Transverse colon (tissue), 3 donors: ENCODE results near the gene GLIS1.

ENCODE experiments used
- POLR2A ChIP-seq: fragments of 450-650 bp; IDR thresholded peaks from one replicate; pipeline ENCODE4 v1.6.1; 2016; ENCODE audit warnings: antibody characterized with exemption, mild to moderate bottlenecking, moderate library complexity
- TF ChIP-seq, protein P1 (sequence below), 5 experiments: fragments of 200-600 bp in 3 of 5; fragments of 450-650 bp in 2 of 5; sonication (generic) in 3 of 5; IDR thresholded peaks; 1 replicate in 2 of 5; 2 replicates in 3 of 5; pipeline ENCODE4 v1.5.1; 2016 to 2017; ENCODE audit warnings: antibody characterized with exemption in 5 of 5, inconsistent platforms in 3 of 5, mild to moderate bottlenecking in 2 of 5, moderate library complexity in 1 of 5

DNA sequence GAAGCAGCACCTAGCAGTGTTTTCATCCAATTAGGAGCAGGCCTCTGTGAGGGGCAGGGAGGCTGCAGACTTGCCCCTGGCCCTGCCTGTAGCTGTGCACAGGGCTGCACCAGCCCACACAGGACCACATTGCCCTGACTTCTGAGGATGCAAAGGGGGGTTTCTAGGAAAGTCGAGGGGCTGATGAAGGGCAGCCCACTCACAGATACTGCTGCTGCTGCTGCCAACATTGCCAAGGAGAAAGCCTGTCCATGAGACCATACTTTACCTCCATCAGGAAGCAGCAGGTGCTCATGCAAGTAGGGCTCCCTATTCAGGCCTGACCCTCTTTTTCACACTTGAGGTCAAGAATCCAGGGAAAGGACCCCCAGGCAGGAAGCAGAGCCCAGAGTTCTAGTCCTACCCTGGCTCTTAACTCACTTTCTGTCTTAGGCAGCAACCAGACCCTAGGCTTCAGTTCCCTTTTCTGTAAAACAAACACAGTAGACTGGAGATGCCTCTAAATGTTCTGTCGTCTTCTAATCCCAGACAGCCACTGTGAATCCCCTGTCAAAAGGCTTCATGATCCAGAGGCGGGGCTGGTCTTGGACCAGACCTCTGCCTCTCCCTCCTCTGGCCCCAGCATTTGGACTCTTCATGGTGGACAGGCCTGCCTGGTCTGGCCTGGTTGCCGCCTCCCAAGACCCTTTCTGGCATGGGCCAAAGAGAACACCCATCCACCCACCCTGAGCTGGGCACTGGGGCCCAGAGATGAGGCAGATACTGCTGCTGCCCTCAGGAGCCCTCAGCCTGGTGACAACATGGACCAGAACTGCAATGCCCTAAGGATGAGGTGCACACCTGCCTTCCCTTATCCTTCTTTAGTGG, 120.2 kb downstream of the GLIS1 start:
- TF ChIP-seq POLR2A, result no peak
- TF ChIP-seq, protein P1, sequence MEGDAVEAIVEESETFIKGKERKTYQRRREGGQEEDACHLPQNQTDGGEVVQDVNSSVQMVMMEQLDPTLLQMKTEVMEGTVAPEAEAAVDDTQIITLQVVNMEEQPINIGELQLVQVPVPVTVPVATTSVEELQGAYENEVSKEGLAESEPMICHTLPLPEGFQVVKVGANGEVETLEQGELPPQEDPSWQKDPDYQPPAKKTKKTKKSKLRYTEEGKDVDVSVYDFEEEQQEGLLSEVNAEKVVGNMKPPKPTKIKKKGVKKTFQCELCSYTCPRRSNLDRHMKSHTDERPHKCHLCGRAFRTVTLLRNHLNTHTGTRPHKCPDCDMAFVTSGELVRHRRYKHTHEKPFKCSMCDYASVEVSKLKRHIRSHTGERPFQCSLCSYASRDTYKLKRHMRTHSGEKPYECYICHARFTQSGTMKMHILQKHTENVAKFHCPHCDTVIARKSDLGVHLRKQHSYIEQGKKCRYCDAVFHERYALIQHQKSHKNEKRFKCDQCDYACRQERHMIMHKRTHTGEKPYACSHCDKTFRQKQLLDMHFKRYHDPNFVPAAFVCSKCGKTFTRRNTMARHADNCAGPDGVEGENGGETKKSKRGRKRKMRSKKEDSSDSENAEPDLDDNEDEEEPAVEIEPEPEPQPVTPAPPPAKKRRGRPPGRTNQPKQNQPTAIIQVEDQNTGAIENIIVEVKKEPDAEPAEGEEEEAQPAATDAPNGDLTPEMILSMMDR (IDR thresholded peaks at IDR 0.05), result no peak
